H1 (cell line): ENCODE measurements around the gene CYRIA. TPM values are rescaled to one million over a fixed set of nuclear protein-coding genes. Genes with fewer than 3 reads are reported as not detected.

Experiments used
- CTCF ChIA-PET: fragments of 300-600 bp; sonication (Branson Sonifier 250); formaldehyde crosslinking; loops from one replicate; lab custom pipeline; 2021; ENCODE audit not compliant: partially characterized antibody; lab: Charles Lee
- POLR2A ChIA-PET: fragments of 300-600 bp; sonication (Branson Sonifier 250); formaldehyde crosslinking; loops from one replicate; lab custom pipeline; 2021; ENCODE audit warnings: inconsistent platforms; ENCODE audit not compliant: partially characterized antibody; lab: Charles Lee
- DNase-seq, 2 experiments: peaks; one replicate each; pipeline versions ENCODE4 v3.0.0 to v3.0.0-alpha.2; 2010 to 2022; ENCODE audit warnings: low spot score in 2 of 2, low read depth in 1 of 2, mixed read lengths in 1 of 2
- FAIRE-seq: peaks from 2 replicates; lab custom pipeline; 2011; peaks lifted over from hg19 to GRCh38; lab: Jason Lieb, UNC
- H2AFZ ChIP-seq: 2 replicates; pipeline ENCODE4 v1.8.1; 2012; ENCODE audit warnings: low read length, inconsistent platforms
- H2AK5ac ChIP-seq: 2 replicates; pipeline ENCODE4 v1.6.1; 2013; ENCODE audit warnings: low read depth, low read length
- H2BK120ac ChIP-seq: replicated peaks from 2 replicates; pipeline ENCODE3; 2013; ENCODE audit warnings: low read depth, low read length, inconsistent platforms
- H2BK12ac ChIP-seq: 2 replicates; pipeline ENCODE4 v1.6.1; 2013; ENCODE audit warnings: low read depth, low read length
- H2BK15ac ChIP-seq: 2 replicates; pipeline ENCODE4 v1.6.1; 2013; ENCODE audit warnings: low read length
- H2BK20ac ChIP-seq: 2 replicates; pipeline ENCODE4 v1.6.1; 2013; ENCODE audit warnings: low read length
- H2BK5ac ChIP-seq: 2 replicates; pipeline ENCODE4 v1.6.1; 2013; ENCODE audit warnings: low read depth, low read length
- H3K14ac ChIP-seq: 2 replicates; pipeline ENCODE4 v1.6.1; 2013; ENCODE audit warnings: inconsistent platforms; ENCODE audit not compliant: insufficient read length
- H3K18ac ChIP-seq: 2 replicates; pipeline ENCODE4 v1.6.1; 2013; ENCODE audit warnings: low read length; ENCODE audit errors: extremely low read depth
- H3K23ac ChIP-seq: 2 replicates; pipeline ENCODE4 v1.6.1; 2013; ENCODE audit warnings: inconsistent platforms; ENCODE audit not compliant: insufficient read length
- H3K23me2 ChIP-seq: 2 replicates; pipeline ENCODE4 v1.6.1; 2013; ENCODE audit warnings: low read depth, low read length
- H3K27ac ChIP-seq: 2 replicates; pipeline ENCODE4 v1.6.1; 2011; ENCODE audit warnings: low read depth, low read length, inconsistent platforms
- H3K27me3 ChIP-seq, 4 experiments: replicated peaks in 1 of 4; 1 replicate in 1 of 4; 2 replicates in 3 of 4; pipeline versions ENCODE4 v1.6.1 to v1.8.1; 2011 to 2013; ENCODE audit warnings: low read length in 3 of 4, mild to moderate bottlenecking in 3 of 4, inconsistent platforms in 2 of 4, mixed read lengths in 2 of 4, moderate library complexity in 1 of 4; ENCODE audit not compliant: control insufficient read depth in 3 of 4, insufficient read depth in 3 of 4; ENCODE audit errors: extremely low read depth in 1 of 4
- H3K36me3 ChIP-seq, 4 experiments: 2 replicates each; pipeline versions ENCODE4 v1.6.1 to v1.8.1; 2011 to 2013; ENCODE audit warnings: mild to moderate bottlenecking in 4 of 4, low read length in 3 of 4, moderate library complexity in 2 of 4, control low read depth in 1 of 4, inconsistent platforms in 1 of 4; ENCODE audit not compliant: insufficient read depth in 4 of 4, control insufficient read depth in 2 of 4
- H3K4ac ChIP-seq: replicated peaks from 2 replicates; pipeline ENCODE3; 2013; ENCODE audit warnings: low read length, low read depth, mixed read lengths, inconsistent platforms; ENCODE audit not compliant: insufficient read length
- H3K4me1 ChIP-seq, 4 experiments: replicated peaks in 1 of 4; 1 replicate in 1 of 4; 2 replicates in 3 of 4; pipeline versions ENCODE4 v1.6.1 to v1.8.1; 2011 to 2013; ENCODE audit warnings: low read length in 3 of 4, inconsistent platforms in 2 of 4, mixed read lengths in 1 of 4; ENCODE audit not compliant: insufficient read depth in 4 of 4, control insufficient read depth in 3 of 4
- H3K4me2 ChIP-seq, 2 experiments: 2 replicates each; pipeline versions ENCODE4 v1.6.1 to v1.8.1; 2011 to 2013; ENCODE audit warnings: low read depth in 2 of 2, low read length in 2 of 2, control low read depth in 1 of 2, inconsistent platforms in 1 of 2, mild to moderate bottlenecking in 1 of 2; ENCODE audit not compliant: insufficient read depth in 1 of 2
- H3K4me3 ChIP-seq, 4 experiments: fragments of 200-600, 300-600 bp in 1 of 4; sonication (generic), shearing (Covaris generic), sonication (Bioruptor Twin) in 1 of 4; 2 replicates each; pipeline versions ENCODE4 v1.5.1 to v1.8.1; 2011 to 2016; ENCODE audit warnings: low read length in 4 of 4, low read depth in 3 of 4, control low read depth in 2 of 4, inconsistent platforms in 2 of 4, mild to moderate bottlenecking in 2 of 4, mixed read lengths in 1 of 4, moderate library complexity in 1 of 4; ENCODE audit not compliant: insufficient read depth in 2 of 4; ENCODE audit errors: extremely low read depth in 1 of 4
- H3K56ac ChIP-seq: replicated peaks from 2 replicates; pipeline ENCODE3; 2013; ENCODE audit warnings: low read depth, mild to moderate bottlenecking, mixed read lengths, low read length, inconsistent platforms; ENCODE audit not compliant: insufficient read length
- H3K79me1 ChIP-seq: 2 replicates; pipeline ENCODE4 v1.6.1; 2013; ENCODE audit warnings: low read depth, low read length, control low read depth
- H3K79me2 ChIP-seq, 2 experiments: 2 replicates each; pipeline versions ENCODE4 v1.6.1 to v1.8.1; 2012 to 2013; ENCODE audit warnings: low read length in 2 of 2, mild to moderate bottlenecking in 2 of 2, inconsistent platforms in 1 of 2; ENCODE audit not compliant: insufficient read depth in 2 of 2, control insufficient read depth in 1 of 2
- H3K9ac ChIP-seq, 4 experiments: replicated peaks in 1 of 4; 1 replicate in 1 of 4; 2 replicates in 3 of 4; pipeline versions ENCODE4 v1.6.1 to v1.8.1; 2011 to 2013; ENCODE audit warnings: low read depth in 3 of 4, low read length in 3 of 4, control low read depth in 2 of 4, mild to moderate bottlenecking in 2 of 4, moderate library complexity in 2 of 4, inconsistent platforms in 1 of 4; ENCODE audit errors: extremely low read depth in 1 of 4
- H3K9me3 ChIP-seq, 2 experiments: 2 replicates each; pipeline versions ENCODE4 v1.6.1 to v1.8.1; 2012 to 2013; ENCODE audit warnings: mild to moderate bottlenecking in 2 of 2, moderate library complexity in 2 of 2, control low read depth in 1 of 2, inconsistent platforms in 1 of 2, low read depth in 1 of 2, low read length in 1 of 2, mixed read lengths in 1 of 2; ENCODE audit not compliant: insufficient read depth in 2 of 2
- H4K20me1 ChIP-seq, 2 experiments: replicated peaks in 1 of 2; 2 replicates each; pipeline versions ENCODE3 to v1.8.1; 2011 to 2013; ENCODE audit warnings: inconsistent platforms in 2 of 2, low read length in 2 of 2, mild to moderate bottlenecking in 1 of 2; ENCODE audit not compliant: insufficient read depth in 2 of 2, control insufficient read depth in 1 of 2
- H4K5ac ChIP-seq: 2 replicates; pipeline ENCODE4 v1.6.1; 2013; ENCODE audit warnings: low read length, low read depth, mixed read lengths, inconsistent platforms; ENCODE audit not compliant: insufficient read length
- H4K8ac ChIP-seq: 2 replicates; pipeline ENCODE4 v1.8.0; 2013; ENCODE audit warnings: mild to moderate bottlenecking, moderate library complexity, low read length, inconsistent platforms; ENCODE audit not compliant: insufficient read depth; ENCODE audit errors: extremely low read depth
- H4K91ac ChIP-seq: replicated peaks from 2 replicates; pipeline ENCODE3; 2013; ENCODE audit warnings: low read length, mixed read lengths, inconsistent platforms; ENCODE audit not compliant: insufficient read length
- ATF2 ChIP-seq: IDR thresholded peaks from 2 replicates; pipeline ENCODE4 v1.6.1; 2012; ENCODE audit warnings: low read length, inconsistent platforms
- CBX5 ChIP-seq: fragments of 300-800, 300-1000 bp; sonication (generic); IDR thresholded peaks from 2 replicates; pipeline ENCODE4 v1.7.1; 2016; ENCODE audit warnings: antibody characterized with exemption, low read length, low read depth
- CHD2 ChIP-seq: IDR thresholded peaks from 2 replicates; pipeline ENCODE4 v1.6.1; 2012; ENCODE audit warnings: low read length, improper control_type of control experiment
- CTBP2 ChIP-seq: IDR thresholded peaks from 2 replicates; pipeline ENCODE4 v1.7.0; 2011; ENCODE audit warnings: borderline replicate concordance, mild to moderate bottlenecking, moderate library complexity, mixed read lengths, low read length; ENCODE audit not compliant: insufficient read depth, insufficient read length
- EZH2 ChIP-seq: fragments of 200-600 bp; sonication (generic); IDR thresholded peaks from 2 replicates; pipeline ENCODE4 v1.7.1; 2012; ENCODE audit warnings: low read depth, mild to moderate bottlenecking, moderate library complexity, low read length, inconsistent platforms; ENCODE audit not compliant: severe bottlenecking
- JUND ChIP-seq: IDR thresholded peaks from 2 replicates; pipeline ENCODE4 v1.6.1; 2011; ENCODE audit warnings: mild to moderate bottlenecking, improper control_type of control experiment, low read length
- KDM1A ChIP-seq: fragments of 200-600, 300-600 bp; sonication (generic); IDR thresholded peaks from 2 replicates; pipeline ENCODE4 v1.7.1; 2016; ENCODE audit warnings: mild to moderate bottlenecking, low read length, borderline replicate concordance
- NANOG ChIP-seq: IDR thresholded peaks from 2 replicates; pipeline ENCODE4 v1.6.1; 2011; ENCODE audit warnings: low read length, low read depth, mild to moderate bottlenecking, inconsistent platforms; ENCODE audit not compliant: insufficient read depth, poor library complexity, severe bottlenecking
- POLR2A ChIP-seq, 2 experiments: IDR thresholded peaks; 1 replicate in 1 of 2; 2 replicates in 1 of 2; pipeline ENCODE4 v1.6.1; 2011; ENCODE audit warnings: low read depth in 2 of 2, low read length in 2 of 2, mild to moderate bottlenecking in 2 of 2; ENCODE audit errors: control extremely low read depth in 1 of 2
- SP2 ChIP-seq: IDR thresholded peaks from 2 replicates; pipeline ENCODE4 v1.6.1; 2012; ENCODE audit warnings: mild to moderate bottlenecking, low read length, inconsistent platforms
- TAF1 ChIP-seq: IDR thresholded peaks from 2 replicates; pipeline ENCODE4 v1.6.1; 2011; ENCODE audit warnings: mild to moderate bottlenecking, low read depth, low read length
- TAF7 ChIP-seq: optimal IDR thresholded peaks from 2 replicates; pipeline ENCODE3; 2011; ENCODE audit warnings: low read depth, mild to moderate bottlenecking, inconsistent platforms, low read length, moderate library complexity, borderline replicate concordance
- ZNF274 ChIP-seq: IDR thresholded peaks from 2 replicates; pipeline ENCODE4 v1.7.0; 2012; ENCODE audit warnings: low read length, borderline replicate concordance; ENCODE audit errors: extremely low read depth
- WGBS, 2 experiments: shearing (Covaris generic) in 1 of 2; methylation state at CpG; one replicate each; pipeline versions ENCODE4 v1.1.6 to v1.1.7; 2013 to 2015; ENCODE audit warnings: low lambda C conversion rate in 2 of 2, mixed read lengths in 2 of 2, inconsistent platforms in 1 of 2, low coverage in 1 of 2, missing lambda C conversion rate in 1 of 2; ENCODE audit not compliant: insufficient replicate concordance in 2 of 2, insufficient coverage in 1 of 2, insufficient read length in 1 of 2; ENCODE audit errors: extremely low coverage in 1 of 2, missing lambda C conversion rate in 1 of 2; 5-methylcytosine and 5-hydroxymethylcytosine counted together
- polyA plus RNA-seq, 7 experiments: library from polyadenylated mRNA; depleted of rRNA in 3 of 7; stranded (reverse) in 5 of 7; unstranded in 2 of 7; fragments of >200 nt in 5 of 7; fragments of 200-250 nt in 2 of 7; gene quantifications; 1 replicate in 5 of 7; 2 replicates in 1 of 7; 4 replicates in 1 of 7; pipeline versions ENCODE4 v1.2.1 to v1.2.3, GENCODE V29; 2011 to 2013; ENCODE audit warnings: missing spikeins in 2 of 7, mixed read lengths in 2 of 7
- total RNA-seq: library from RNA; stranded (reverse); fragmentation: NEBNext Ultra II Directional; extraction: Animal tissue kit (Norgen Biotek cat#: 25700); gene quantifications from 2 replicates; pipeline ENCODE4 v1.2.1, GENCODE V29; 2021

CYRIA gene
- total and polyA plus RNA-seq, 2 of the 8 experiments (the other 6 are each of a cell fraction or from before 2014, with no cell fraction given): 1.5 to 9.8 TPM

- Histone ChIP-seq H3K36me3 (no peaks in the 10 kb centered on the region), H2AFZ (no peak overlapping the region), H2BK12ac (no peak overlapping the region), H3K4ac (no peak overlapping the region), H3K4me2 (no peak overlapping the region), H2AK5ac (no peak overlapping the region), H4K91ac (no peak overlapping the region), H3K23ac (no peak overlapping the region), H3K27ac (no peak overlapping the region), H3K4me1 (peaks cover 0 to 6% (median 4%) of the 10 kb centered on the region in 4 experiments; a peak in 5 of 7 replicates), H3K9ac (no peak overlapping the region), H3K23me2 (no peaks in the 10 kb centered on the region), H3K79me1 (peaks cover 4% of the 10 kb centered on the region), H2BK120ac (no peak overlapping the region), H3K9me3 (no peaks in the 10 kb centered on the region), H3K18ac (no peak overlapping the region), H3K79me2 (no peaks in the 10 kb centered on the region), H4K5ac (no peak overlapping the region), H2BK20ac (no peak overlapping the region), H4K8ac (no peak overlapping the region), H2BK5ac (no peak overlapping the region), H3K56ac (no peak overlapping the region), H3K14ac (no peak overlapping the region), H3K4me3 (no peak overlapping the region), H2BK15ac (no peak overlapping the region), H3K27me3 (no peaks in the 10 kb centered on the region), H4K20me1 (no peaks in the 10 kb centered on the region)
- no peak for DNase-seq
- 69% methylated on average over 5 of the region's 5 CpGs; no CpG with 5 or more reads in 1 of the 2 experiments for WGBS, 2 experiments
- ChIA-PET CTCF (interaction anchor here (0.8 to 13.4 kb wide), 13 partner anchors 10 to 157 kb away, joined by 3 to 208 read pairs (median 6); no protein-coding TSS in a partner anchor), POLR2A (no interaction called here)
- FAIRE-seq: no peak
- TF ChIP-seq CHD2 (no peak), POLR2A (IDR thresholded peaks at IDR 0.05; ENCODE audit: control extremely low read depth in 1 of 2, low read depth in 2 of 2, low read length in 2 of 2) (no peak), TAF1 (no peak), ZNF274 (no peak), CBX5 (no peak), EZH2 (no peak), JUND (no peak), TAF7 (no peak), KDM1A (no peak), SP2 (no peak), NANOG (no peak), CTBP2 (no peak), ATF2 (no peak)
Measured at GRCh38 chr2:16629044-16629443, 36.6 kb downstream of the CYRIA start.
